HEK293T (cell line): ENCODE data around the gene ESCO1.

Experiments
- ELF4 ChIP-seq: fragments of 450-650 bp; IDR thresholded peaks from 2 replicates; pipeline ENCODE4 v1.6.1; 2017; ENCODE audit warnings: antibody characterized with exemption
- TARDBP ChIP-seq: fragments of 450-650 bp; IDR thresholded peaks from 2 replicates; pipeline ENCODE4 v1.6.1; 2016

- TF ChIP-seq TARDBP: no peak
- no peak for TF ChIP-seq ELF4
Measured at GRCh38 chr18:21484851-21485636, 115.5 kb downstream of the ESCO1 start.
